Osteoblast (primary cell): ENCODE data around the gene SPNS3. TPM values are rescaled to one million over a fixed set of nuclear protein-coding genes. Genes with fewer than 3 reads are reported as not detected.

Experiments used
- DNase-seq: peaks from one replicate; pipeline ENCODE4 v3.0.0; 2011; ENCODE audit warnings: low spot score, mixed read lengths; ENCODE audit not compliant: insufficient read length; ENCODE audit errors: missing footprints
- H2AFZ ChIP-seq: 2 replicates; pipeline ENCODE4 v1.6.0; 2011; ENCODE audit warnings: mild to moderate bottlenecking, low read length
- H3K27ac ChIP-seq: 2 replicates; pipeline ENCODE4 v1.5.1; 2011; ENCODE audit warnings: mild to moderate bottlenecking, low read depth, low read length, moderate library complexity
- H3K27me3 ChIP-seq: 2 replicates; pipeline ENCODE4 v1.6.0; 2012; ENCODE audit warnings: mild to moderate bottlenecking, control low read depth, inconsistent platforms, low read length, moderate library complexity; ENCODE audit not compliant: insufficient read depth
- H3K36me3 ChIP-seq: 2 replicates; pipeline ENCODE4 v1.5.1; 2011; ENCODE audit warnings: mild to moderate bottlenecking, low read length, control low read depth, moderate library complexity; ENCODE audit not compliant: insufficient read depth
- H3K4me1 ChIP-seq: 2 replicates; pipeline ENCODE4 v1.5.1; 2011; ENCODE audit warnings: mild to moderate bottlenecking, low read length, control low read depth, moderate library complexity; ENCODE audit not compliant: insufficient read depth
- H3K4me2 ChIP-seq: 2 replicates; pipeline ENCODE4 v1.6.0; 2011; ENCODE audit warnings: mild to moderate bottlenecking, low read length; ENCODE audit not compliant: insufficient read depth
- H3K4me3 ChIP-seq: fragments of 200-600 bp; sonication (generic); 3 replicates; pipeline ENCODE4 v1.5.1; 2012; ENCODE audit warnings: mild to moderate bottlenecking, low read length, inconsistent platforms; ENCODE audit not compliant: insufficient read depth
- H3K79me2 ChIP-seq: 2 replicates; pipeline ENCODE4 v1.6.0; 2012; ENCODE audit warnings: mild to moderate bottlenecking, low read length, control low read depth, inconsistent platforms; ENCODE audit not compliant: insufficient read depth
- H3K9me3 ChIP-seq: 2 replicates; pipeline ENCODE4 v1.5.1; 2011; ENCODE audit warnings: low read depth, low read length, control low read depth
- H4K20me1 ChIP-seq: 2 replicates; pipeline ENCODE4 v1.6.0; 2012; ENCODE audit warnings: mild to moderate bottlenecking, low read length, control low read depth; ENCODE audit not compliant: insufficient read depth
- CTCF ChIP-seq: IDR thresholded peaks from 2 replicates; pipeline ENCODE4 v1.5.1; 2011; ENCODE audit warnings: mild to moderate bottlenecking, low read depth, low read length, moderate library complexity; ENCODE audit errors: extremely low read depth
- total RNA-seq: library from RNA; depleted of rRNA; stranded (reverse); fragments of >200 nt; gene quantifications from 2 replicates; pipeline ENCODE4 v1.2.3, GENCODE V29; 2012

Gene SPNS3
- total RNA-seq, 1 donor = not detected

- Histone ChIP-seq H2AFZ (no peak overlapping the region), H4K20me1 (no peaks in the 10 kb centered on the region), H3K4me2 (no peak overlapping the region), H3K27ac (no peak overlapping the region), H3K4me1 (peaks cover 5% of the 10 kb centered on the region), H3K27me3 (peaks cover 2% of the 10 kb centered on the region), H3K79me2 (no peaks in the 10 kb centered on the region), H3K9me3 (no peaks in the 10 kb centered on the region), H3K4me3 (no peak overlapping the region), H3K36me3 (no peaks in the 10 kb centered on the region)
- DNase-seq = no peak
- no peak for TF ChIP-seq CTCF
These were observed 79.6 kb downstream of the SPNS3 start for GRCh38 chr17:4513113-4514032.

GRCh38 chr17:4514206-4514605, 80.5 kb downstream of the SPNS3 start:
- Histone ChIP-seq H3K4me2 (no peak overlapping the region), H3K9me3 (no peaks in the 10 kb centered on the region), H4K20me1 (no peaks in the 10 kb centered on the region), H2AFZ (no peak overlapping the region), H3K27ac (no peak overlapping the region), H3K27me3 (peaks cover 2% of the 10 kb centered on the region), H3K4me3 (no peak overlapping the region), H3K79me2 (no peaks in the 10 kb centered on the region), H3K4me1 (peaks cover 5% of the 10 kb centered on the region), H3K36me3 (no peaks in the 10 kb centered on the region)
- TF ChIP-seq CTCF = no peak
- DNase-seq = no peak

GRCh38 chr17:4514779-4515178, 81.0 kb downstream of the SPNS3 start:
- no peak overlapping the region for H3K4me3 ChIP-seq
- H4K20me1 ChIP-seq = no peaks in the 10 kb centered on the region
- no peaks in the 10 kb centered on the region for H3K36me3 ChIP-seq
- H3K79me2 ChIP-seq = no peaks in the 10 kb centered on the region
- H2AFZ ChIP-seq = no peak overlapping the region
- no peak for DNase-seq
- H3K4me2 ChIP-seq = no peak overlapping the region
- peaks cover 2% of the 10 kb centered on the region for H3K27me3 ChIP-seq
- no peak overlapping the region for H3K27ac ChIP-seq
- H3K4me1 ChIP-seq = no peaks in the 10 kb centered on the region
- no peak for TF ChIP-seq CTCF
- H3K9me3 ChIP-seq = no peaks in the 10 kb centered on the region

GRCh38 chr17:4515501-4515900, 81.8 kb downstream of the SPNS3 start:
- H3K79me2 ChIP-seq = no peaks in the 10 kb centered on the region
- no peak overlapping the region for H3K4me2 ChIP-seq
- no peak overlapping the region for H2AFZ ChIP-seq
- H4K20me1 ChIP-seq = no peaks in the 10 kb centered on the region
- TF ChIP-seq CTCF = no peak
- no peak for DNase-seq
- no peak overlapping the region for H3K27ac ChIP-seq
- no peak overlapping the region for H3K4me3 ChIP-seq
- no peaks in the 10 kb centered on the region for H3K4me1 ChIP-seq
- no peaks in the 10 kb centered on the region for H3K36me3 ChIP-seq
- no peaks in the 10 kb centered on the region for H3K9me3 ChIP-seq
- H3K27me3 ChIP-seq = peaks cover 2% of the 10 kb centered on the region
